CD4-positive, alpha-beta memory T cell (primary cell): ENCODE data around the gene ZMIZ2. TPM values are rescaled to one million over a fixed set of nuclear protein-coding genes. Genes with fewer than 3 reads are reported as not detected.
"Not testable (repeated sequence)": the region's sequence is repeated elsewhere in the genome, so short reads cannot be mapped to it uniquely, and the experiment has no call there.

Experiments
- CTCF ChIA-PET: fragments of 350-600 bp; sonication (Branson Sonifier 250); formaldehyde crosslinking; loops from one replicate; lab custom pipeline; 2021; ENCODE audit warnings: inconsistent platforms; ENCODE audit not compliant: partially characterized antibody; lab: Charles Lee
- POLR2A ChIA-PET: fragments of 350-600 bp; sonication (Branson Sonifier 250); formaldehyde crosslinking; loops from one replicate; lab custom pipeline; 2021; ENCODE audit not compliant: partially characterized antibody; lab: Charles Lee
- DNase-seq, 5 donors: peaks; one replicate each; pipeline versions ENCODE4 v3.0.0 to v3.0.0-alpha.2; 2020 to 2022; ENCODE audit warnings: mixed read lengths in 1 of 5
- H3K27ac ChIP-seq: one replicate; pipeline ENCODE4 v1.7.0; 2013; ENCODE audit warnings: low read depth, low read length
- H3K27me3 ChIP-seq: 2 replicates; pipeline ENCODE4 v1.7.0; 2013; ENCODE audit warnings: mild to moderate bottlenecking, low read length, moderate library complexity; ENCODE audit not compliant: insufficient read depth
- H3K36me3 ChIP-seq: 2 replicates; pipeline ENCODE4 v1.7.0; 2013; ENCODE audit warnings: mild to moderate bottlenecking, low read length, moderate library complexity; ENCODE audit not compliant: insufficient read depth
- H3K4me1 ChIP-seq: 2 replicates; pipeline ENCODE4 v1.7.0; 2013; ENCODE audit warnings: mild to moderate bottlenecking, low read length, moderate library complexity; ENCODE audit not compliant: insufficient read depth
- H3K4me3 ChIP-seq, 2 donors: one replicate each; pipeline ENCODE4 v1.7.0; 2013; ENCODE audit warnings: low read length in 2 of 2, mild to moderate bottlenecking in 1 of 2
- H3K9me3 ChIP-seq, 2 donors: one replicate each; pipeline ENCODE4 v1.7.0; 2013; ENCODE audit warnings: low read length in 2 of 2, control low read depth in 1 of 2; ENCODE audit not compliant: control insufficient read depth in 1 of 2
- H3K27ac Mint-ChIP-seq, 7 donors: one replicate each; pipeline ENCODE4 v1.8.0; 2020 to 2021; ENCODE audit warnings: mixed read lengths in 7 of 7, mild to moderate bottlenecking in 6 of 7, inconsistent platforms in 3 of 7, moderate library complexity in 3 of 7
- H3K27me3 Mint-ChIP-seq, 2 donors: one replicate each; pipeline ENCODE4 v1.8.0; 2020 to 2021; ENCODE audit warnings: mixed read lengths in 2 of 2
- H3K36me3 Mint-ChIP-seq, 2 donors: one replicate each; pipeline ENCODE4 v1.8.0; 2020 to 2021; ENCODE audit warnings: mixed read lengths in 2 of 2, inconsistent platforms in 1 of 2, mild to moderate bottlenecking in 1 of 2
- H3K4me1 Mint-ChIP-seq, 4 donors: one replicate each; pipeline ENCODE4 v1.8.0; 2020 to 2021; ENCODE audit warnings: mixed read lengths in 4 of 4, mild to moderate bottlenecking in 1 of 4
- H3K4me3 Mint-ChIP-seq, 8 donors: one replicate each; pipeline ENCODE4 v1.8.0; 2020 to 2021; ENCODE audit warnings: mixed read lengths in 8 of 8, mild to moderate bottlenecking in 7 of 8, moderate library complexity in 6 of 8, inconsistent platforms in 3 of 8
- H3K9me3 Mint-ChIP-seq, 8 donors: one replicate each; pipeline ENCODE4 v1.8.0; 2020 to 2021; ENCODE audit warnings: mixed read lengths in 8 of 8, mild to moderate bottlenecking in 5 of 8, inconsistent platforms in 3 of 8, moderate library complexity in 1 of 8
- intact Hi-C: fragments of 100-400 bp; cut with micrococcal nuclease; formaldehyde crosslinking; loops from one replicate; pipeline ENCODE4 v1.15.1; 2023
- polyA plus RNA-seq, 2 donors: library from polyadenylated mRNA; unstranded; fragments of 300-500 nt; fragmentation: Illumina TruSeq; gene quantifications; one replicate each; pipeline ENCODE4 v1.2.3, GENCODE V29; 2021
- total RNA-seq, 2 experiments: library from RNA; stranded (reverse); gene quantifications; one replicate each; pipeline ENCODE4 v1.2.3, GENCODE V29; 2021

The ZMIZ2 gene
- total and polyA plus RNA-seq, 4 experiments from 2014 or later = 1.1 to 170 (median 90.3) TPM

DNA sequence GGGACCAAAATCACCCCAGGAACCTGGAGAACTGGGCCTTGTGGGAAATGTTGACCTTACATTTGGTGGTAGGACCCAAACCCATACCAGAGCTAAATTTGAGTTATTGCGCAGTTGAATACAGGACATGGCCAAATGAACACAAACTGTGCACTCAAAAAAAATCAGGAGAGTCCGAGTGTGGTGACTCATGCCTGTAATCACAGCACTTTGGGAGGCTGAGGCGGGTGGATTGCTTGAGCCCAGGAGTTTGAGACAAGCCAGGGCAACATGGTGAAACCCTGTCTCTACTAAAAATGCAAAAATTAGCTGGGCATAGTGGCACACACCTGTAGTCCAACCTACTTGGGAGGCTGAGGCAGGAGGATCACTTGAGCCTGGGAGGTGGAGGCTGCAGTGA is 36.6 kb downstream of the ZMIZ2 start:
- H3K36me3 Mint-ChIP-seq = peaks cover 0 to 12% of the 10 kb centered on the region in 2 donors
- H3K4me3 Mint-ChIP-seq, intact Hi-C loops, H3K4me3 ChIP-seq, H3K4me1 ChIP-seq, H3K27ac Mint-ChIP-seq, H3K27me3 Mint-ChIP-seq, H3K27ac ChIP-seq, DNase-seq, H3K4me1 Mint-ChIP-seq, H3K36me3 ChIP-seq, CTCF ChIA-PET, H3K9me3 ChIP-seq, H3K27me3 ChIP-seq, POLR2A ChIA-PET: not testable (repeated sequence)
- H3K9me3 Mint-ChIP-seq = peaks cover 3 to 16% (median 12%) of the 10 kb centered on the region in 8 donors

DNA sequence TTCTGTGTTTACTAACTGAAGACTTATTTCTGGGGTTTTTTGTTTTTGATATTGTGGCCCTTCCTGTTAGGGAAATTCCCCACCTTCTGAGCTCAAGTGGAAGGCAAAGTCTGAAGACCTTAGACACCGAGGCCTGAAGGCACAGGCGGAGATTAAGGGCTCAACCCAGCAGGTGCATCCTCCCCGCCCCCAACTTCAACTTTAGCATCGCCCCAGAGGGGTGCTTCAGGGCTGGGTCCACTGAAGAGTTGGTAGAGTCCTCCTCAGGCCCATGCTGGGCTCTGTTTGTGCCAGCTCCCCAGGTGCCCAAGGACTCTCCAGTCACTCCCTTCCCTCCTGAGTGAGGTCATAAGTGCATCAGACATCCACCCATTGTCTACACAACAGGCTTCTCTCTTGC is 38.4 kb downstream of the ZMIZ2 start:
- intact Hi-C loops = no loop called here
- H3K36me3 Mint-ChIP-seq = peaks cover 0 to 12% of the 10 kb centered on the region in 2 donors
- Histone ChIP-seq H3K27me3 (no peaks in the 10 kb centered on the region), H3K27ac (no peak overlapping the region), H3K36me3 (no peaks in the 10 kb centered on the region), H3K4me1 (peaks cover 5% of the 10 kb centered on the region), H3K4me3 (no peak overlapping the region), H3K9me3 (no peaks in the 10 kb centered on the region)
- H3K9me3 Mint-ChIP-seq = peaks cover 3 to 16% (median 12%) of the 10 kb centered on the region in 8 donors
- H3K27ac Mint-ChIP-seq = no peak overlapping the region
- H3K4me1 Mint-ChIP-seq = no peaks in the 10 kb centered on the region
- ChIA-PET POLR2A (interaction anchor here (1.4 kb wide), 1 partner anchor 18 kb away, joined by 4 read pairs; no protein-coding TSS in a partner anchor), CTCF (interaction anchor here (1.8 kb wide), 1 partner anchor 11 kb away, joined by 5 read pairs; no protein-coding TSS in a partner anchor)
- no peak for DNase-seq
- H3K27me3 Mint-ChIP-seq = no peaks in the 10 kb centered on the region
- no peak overlapping the region for H3K4me3 Mint-ChIP-seq

DNA sequence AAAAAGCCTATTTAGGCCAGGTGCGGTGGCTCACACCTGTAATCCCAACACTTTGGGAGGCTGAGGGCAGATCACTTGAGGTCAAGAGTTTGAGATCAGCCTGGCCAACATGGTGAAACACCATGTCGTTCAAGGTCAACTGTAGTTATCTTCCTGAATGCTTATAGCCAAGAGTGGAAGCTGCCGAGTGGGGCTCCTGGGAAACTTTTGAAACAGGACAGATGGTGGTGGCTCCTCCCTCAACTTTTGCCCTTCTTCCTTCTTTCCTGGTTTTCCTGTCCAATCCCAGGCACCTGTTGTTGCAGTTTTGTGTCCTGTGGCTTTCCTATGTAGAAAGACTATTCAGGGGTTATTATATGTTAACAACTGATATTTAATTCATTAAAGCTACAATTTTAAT is 39.1 kb downstream of the ZMIZ2 start:
- H3K27me3 ChIP-seq = no peaks in the 10 kb centered on the region
- peaks cover 5% of the 10 kb centered on the region for H3K4me1 ChIP-seq
- POLR2A ChIA-PET = interaction anchor here (1.4 kb wide), 1 partner anchor 19 kb away, joined by 4 read pairs; no protein-coding TSS in a partner anchor
- no peaks in the 10 kb centered on the region for H3K9me3 ChIP-seq
- no peaks in the 10 kb centered on the region for H3K4me1 Mint-ChIP-seq
- H3K27me3 Mint-ChIP-seq = no peaks in the 10 kb centered on the region
- H3K27ac ChIP-seq = no peak overlapping the region
- no peaks in the 10 kb centered on the region for H3K36me3 ChIP-seq
- no peak overlapping the region for H3K4me3 Mint-ChIP-seq
- H3K27ac Mint-ChIP-seq = no peak overlapping the region
- intact Hi-C loops = no loop called here
- peaks cover 3 to 11% (median 9%) of the 10 kb centered on the region in 8 donors for H3K9me3 Mint-ChIP-seq
- CTCF ChIA-PET = interaction anchor here (1.8 kb wide), 1 partner anchor 10 kb away, joined by 5 read pairs; no protein-coding TSS in a partner anchor
- no peak for DNase-seq
- H3K36me3 Mint-ChIP-seq = peaks cover 0 to 8% of the 10 kb centered on the region in 2 donors
- no peak overlapping the region for H3K4me3 ChIP-seq

DNA sequence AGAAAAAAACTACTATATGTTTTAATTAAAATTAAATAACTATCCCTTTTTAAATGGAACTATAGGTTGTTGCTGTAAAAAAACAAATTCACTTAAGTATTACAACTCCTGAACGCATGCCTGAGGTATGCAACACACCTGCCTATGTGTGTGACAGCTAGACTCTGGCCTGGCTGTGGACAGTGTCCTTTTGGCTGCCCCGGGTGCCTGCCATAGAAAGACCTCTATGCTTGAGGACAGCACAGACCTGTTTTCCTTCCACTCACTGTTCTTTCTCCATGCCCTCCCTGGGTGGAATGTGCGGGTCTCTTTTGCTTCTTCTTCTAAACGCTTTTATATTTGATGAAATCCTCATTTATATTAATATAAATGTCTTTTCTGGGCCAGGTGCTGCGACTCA is 41.3 kb downstream of the ZMIZ2 start:
- no peaks in the 10 kb centered on the region for H3K4me1 Mint-ChIP-seq
- no peaks in the 10 kb centered on the region for H3K9me3 Mint-ChIP-seq
- no peaks in the 10 kb centered on the region for H3K27me3 Mint-ChIP-seq
- no peak for DNase-seq
- no peak overlapping the region for H3K27ac Mint-ChIP-seq
- no peaks in the 10 kb centered on the region for H3K36me3 ChIP-seq
- H3K27ac ChIP-seq = no peak overlapping the region
- intact Hi-C loops = loop anchor here (10.0 kb wide), 1 partner anchor 85 kb away; no protein-coding TSS in a partner anchor
- no peak overlapping the region for H3K4me3 ChIP-seq
- no peaks in the 10 kb centered on the region for H3K27me3 ChIP-seq
- no peak overlapping the region for H3K4me3 Mint-ChIP-seq
- CTCF ChIA-PET = no interaction called here
- POLR2A ChIA-PET = no interaction called here
- H3K36me3 Mint-ChIP-seq = no peaks in the 10 kb centered on the region
- H3K9me3 ChIP-seq = no peaks in the 10 kb centered on the region
- peaks cover 5% of the 10 kb centered on the region for H3K4me1 ChIP-seq

DNA sequence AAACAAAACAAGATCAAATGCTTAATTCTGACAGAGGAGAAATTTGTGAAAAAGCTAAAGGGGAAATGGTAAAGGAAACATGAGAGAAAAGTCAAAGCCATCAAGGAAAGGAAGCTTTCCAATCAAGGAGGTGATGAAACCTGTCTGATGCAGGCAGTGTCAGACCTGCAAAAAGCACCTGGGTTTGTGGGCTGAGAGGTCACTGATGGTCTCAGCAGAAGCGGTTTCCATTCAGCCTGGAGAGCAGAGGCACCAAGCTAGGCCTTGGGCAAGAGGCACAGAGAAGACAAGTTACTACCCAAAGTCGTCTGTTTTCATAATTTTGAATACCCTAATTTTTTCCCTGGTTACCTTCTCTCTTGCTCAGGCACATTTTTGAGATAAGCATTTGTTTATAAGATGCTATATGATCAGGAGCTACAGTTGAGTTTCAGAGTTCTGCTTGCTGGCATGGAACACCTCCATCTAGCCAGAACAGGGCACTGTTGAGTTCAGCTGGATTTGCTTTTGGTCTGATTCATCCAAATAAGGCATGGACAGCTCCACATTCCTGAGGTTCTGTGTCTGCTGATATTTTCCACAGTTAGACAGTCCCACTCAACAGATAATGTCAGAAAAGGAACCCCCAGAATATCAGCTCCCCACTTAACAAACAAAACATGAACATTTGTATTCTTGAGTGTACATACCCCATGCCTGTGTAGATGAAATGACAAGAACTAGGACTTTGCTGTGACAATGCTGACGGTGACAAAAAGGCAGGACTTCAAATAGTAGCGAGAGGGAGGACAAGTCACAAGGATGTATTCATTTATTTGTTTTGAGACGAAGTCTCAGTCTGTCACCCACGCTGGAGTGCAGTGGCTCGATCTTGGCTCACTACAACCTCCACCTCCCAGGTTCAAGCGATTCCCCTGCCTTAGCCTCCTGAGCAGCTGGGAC is 42.9 kb downstream of the ZMIZ2 start:
- ChIA-PET CTCF (interaction anchor here (0.8 to 1.2 kb wide), 4 partner anchors 9 to 203 kb away, joined by 3 to 7 read pairs (median 4); no protein-coding TSS in a partner anchor), POLR2A (interaction anchor here (1.0 kb wide), 1 partner anchor 21 kb away, joined by 3 read pairs; no protein-coding TSS in a partner anchor)
- Mint-ChIP-seq H3K9me3 (peaks cover 0 to 3% (median 0%) of the 10 kb centered on the region in 8 donors), H3K4me1 (peaks cover 0 to 10% (median under 1%) of the 10 kb centered on the region in 4 donors), H3K36me3 (peaks cover 0 to 4% of the 10 kb centered on the region in 2 donors), H3K27me3 (no peaks in the 10 kb centered on the region), H3K4me3 (peak overlapping the region in 1 of 8 donors; percentile 1), H3K27ac (no peak overlapping the region)
- Histone ChIP-seq H3K36me3 (no peaks in the 10 kb centered on the region), H3K27me3 (no peaks in the 10 kb centered on the region), H3K4me1 (peaks cover 11% of the 10 kb centered on the region), H3K9me3 (no peaks in the 10 kb centered on the region), H3K27ac (no peak overlapping the region), H3K4me3 (no peak overlapping the region)
- intact Hi-C loops = loop anchor here (10.0 kb wide), 1 partner anchor 87 kb away; no protein-coding TSS in a partner anchor
- DNase-seq = no peak

DNA sequence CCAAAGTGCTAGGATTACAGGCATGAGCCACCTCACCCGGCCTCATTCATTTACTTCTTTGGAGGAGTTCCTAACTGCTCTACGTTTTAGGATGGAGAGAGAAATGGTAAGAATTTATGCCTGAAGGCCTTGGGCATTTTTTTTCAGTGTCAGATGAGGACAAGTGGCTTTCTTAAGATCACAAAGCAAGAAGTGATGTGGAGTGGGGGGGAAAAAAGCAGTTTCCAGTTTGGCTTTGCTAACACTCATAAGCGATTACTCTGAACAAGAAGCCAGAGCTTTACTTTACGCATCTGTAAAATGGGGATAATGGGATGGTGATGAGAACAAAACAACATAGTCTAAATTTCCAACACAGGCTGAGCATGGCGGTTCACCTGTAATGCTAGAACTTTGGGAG is 45.3 kb downstream of the ZMIZ2 start:
- POLR2A ChIA-PET = no interaction called here
- Histone ChIP-seq H3K9me3 (no peaks in the 10 kb centered on the region), H3K27me3 (no peaks in the 10 kb centered on the region), H3K4me3 (no peak overlapping the region), H3K4me1 (peaks cover 21% of the 10 kb centered on the region), H3K36me3 (peaks cover 8% of the 10 kb centered on the region), H3K27ac (no peak overlapping the region)
- Mint-ChIP-seq H3K27me3 (no peaks in the 10 kb centered on the region), H3K4me3 (peak overlapping the region in 2 of 8 donors; percentile 5 to 12), H3K9me3 (peaks cover 0 to 4% (median 0%) of the 10 kb centered on the region in 8 donors), H3K4me1 (peaks cover 12 to 30% (median 14%) of the 10 kb centered on the region in 4 donors), H3K27ac (peak overlapping the region in 3 of 7 donors; percentile 31 to 39 (median 33)), H3K36me3 (peaks cover 0 to 19% of the 10 kb centered on the region in 2 donors)
- no peak for DNase-seq
- CTCF ChIA-PET = interaction anchor here (1.0 kb wide), 1 partner anchor 24 kb away, joined by 5 read pairs; no protein-coding TSS in a partner anchor
- intact Hi-C loops = loop anchor here (10.0 kb wide), 1 partner anchor 89 kb away; no protein-coding TSS in a partner anchor

DNA sequence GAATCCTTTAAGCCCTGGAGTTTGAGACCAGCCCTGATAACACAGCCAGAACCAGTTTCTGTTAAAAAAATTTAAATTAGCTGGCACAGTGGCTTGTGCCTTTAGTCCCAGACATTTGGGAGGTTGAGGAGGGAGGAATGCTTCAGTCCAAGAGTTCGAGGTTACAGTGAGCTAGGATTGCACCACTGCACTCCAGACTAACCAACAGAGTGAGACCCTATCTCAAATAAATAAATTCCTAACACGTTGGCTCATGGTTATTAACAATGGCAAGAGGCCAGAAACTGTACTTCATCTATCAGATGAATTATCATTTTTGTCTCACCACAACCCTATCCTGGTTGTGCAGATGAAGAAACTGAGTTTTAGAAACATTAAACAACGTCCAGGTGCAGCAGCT is 45.7 kb downstream of the ZMIZ2 start:
- H3K4me3 Mint-ChIP-seq = peak overlapping the region in 2 of 8 donors; percentile 12 to 17
- Histone ChIP-seq H3K27ac (no peak overlapping the region), H3K4me3 (no peak overlapping the region), H3K27me3 (no peaks in the 10 kb centered on the region), H3K9me3 (no peaks in the 10 kb centered on the region), H3K36me3 (peaks cover 11% of the 10 kb centered on the region), H3K4me1 (peaks cover 25% of the 10 kb centered on the region)
- peaks cover 12 to 31% (median 15%) of the 10 kb centered on the region in 4 donors for H3K4me1 Mint-ChIP-seq
- H3K27ac Mint-ChIP-seq = peak overlapping the region in 1 of 7 donors; percentile 33
- CTCF ChIA-PET = interaction anchor here (1.0 kb wide), 1 partner anchor 25 kb away, joined by 5 read pairs; no protein-coding TSS in a partner anchor
- POLR2A ChIA-PET = no interaction called here
- intact Hi-C loops = loop anchor here (10.0 kb wide), 1 partner anchor 90 kb away; no protein-coding TSS in a partner anchor
- peaks cover 0 to 4% (median 0%) of the 10 kb centered on the region in 8 donors for H3K9me3 Mint-ChIP-seq
- DNase-seq = no peak
- peaks cover under 1 to 22% of the 10 kb centered on the region in 2 donors for H3K36me3 Mint-ChIP-seq
- H3K27me3 Mint-ChIP-seq = no peaks in the 10 kb centered on the region
